ENCODE measurements around the gene PREX1. TPM values are rescaled to one million over a fixed set of nuclear protein-coding genes. Genes with fewer than 3 reads are reported as not detected.

The PREX1 gene
- total RNA-seq, 4 donors from 2014 or later, result 7.5 to 10.9 (median 9.1) TPM

DNA sequence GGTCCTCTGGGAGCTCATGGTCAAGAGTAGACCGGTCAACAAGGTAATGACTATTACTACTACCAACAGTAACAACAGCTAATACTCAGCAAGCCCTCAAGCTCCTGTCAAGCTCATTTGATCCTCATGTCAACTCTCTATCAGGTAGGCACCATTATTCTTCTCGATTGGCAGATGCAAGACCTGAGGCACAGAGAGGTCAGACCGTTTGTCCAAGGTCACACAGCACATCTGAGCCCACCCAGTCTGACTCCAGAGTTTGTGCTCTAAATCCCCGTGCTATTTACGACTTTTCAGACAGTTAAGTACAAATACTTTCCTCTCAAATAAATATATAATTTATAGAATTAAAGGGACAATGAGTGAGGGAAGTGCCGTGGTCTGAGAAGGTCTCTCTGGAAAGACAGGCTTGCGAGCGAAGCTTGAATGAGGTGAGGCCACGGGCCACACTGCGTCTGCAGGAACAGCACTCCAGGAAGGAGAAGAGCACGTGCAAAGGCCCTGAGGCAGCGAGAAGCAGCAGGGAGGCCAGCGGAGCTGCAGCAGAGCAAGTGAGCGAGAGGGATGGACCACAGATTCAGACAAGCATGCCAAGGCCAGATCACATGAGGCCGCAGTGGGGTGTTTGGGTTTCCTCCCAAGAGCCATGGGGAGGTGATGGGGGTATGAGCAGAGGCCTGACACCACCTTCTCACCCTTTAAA, 117.3 kb downstream of the PREX1 start:
- ATAC-seq, result no peak

DNA sequence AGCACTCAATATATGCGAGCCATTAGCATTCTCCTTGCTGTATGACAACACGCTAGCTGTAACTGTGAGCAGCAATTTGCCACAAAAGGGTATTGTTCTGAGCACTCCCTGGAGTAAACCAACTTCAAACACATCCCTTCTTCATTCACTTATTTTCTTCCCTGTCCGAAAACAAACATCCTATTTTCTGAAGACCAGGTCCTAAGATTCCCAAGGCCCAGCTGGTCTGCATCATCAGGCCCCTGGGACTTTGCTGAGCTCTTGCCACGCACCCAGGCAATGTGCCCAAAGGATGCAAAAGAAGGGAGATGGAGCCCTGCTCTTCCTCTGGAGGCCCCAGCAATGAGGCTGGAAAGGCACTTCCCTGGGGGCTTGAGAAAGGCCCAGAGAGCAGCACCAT, 118.1 kb downstream of the PREX1 start:
- Histone ChIP-seq H3K4me3 (no peak overlapping the region), H3K27ac (no peak overlapping the region), H3K27me3 (no peaks in the 10 kb centered on the region), H3K36me3 (no peaks in the 10 kb centered on the region), H3K9me3 (no peaks in the 10 kb centered on the region), H3K4me1 (peaks cover 0 to 20% of the 10 kb centered on the region in 2 donors)
- DNase-seq, result no peak
- in situ Hi-C loops (cut with MboI; ENCODE audit: low sequenced_read_pairs in 4 of 4) (no loop called here), intact Hi-C loops (cut with DNase I; ENCODE audit: low total_unique reads) (no loop called here)
- ATAC-seq, result no peak
- TF ChIP-seq POLR2A (IDR thresholded peaks at IDR 0.05), result no peak
- TF ChIP-seq, protein P1, sequence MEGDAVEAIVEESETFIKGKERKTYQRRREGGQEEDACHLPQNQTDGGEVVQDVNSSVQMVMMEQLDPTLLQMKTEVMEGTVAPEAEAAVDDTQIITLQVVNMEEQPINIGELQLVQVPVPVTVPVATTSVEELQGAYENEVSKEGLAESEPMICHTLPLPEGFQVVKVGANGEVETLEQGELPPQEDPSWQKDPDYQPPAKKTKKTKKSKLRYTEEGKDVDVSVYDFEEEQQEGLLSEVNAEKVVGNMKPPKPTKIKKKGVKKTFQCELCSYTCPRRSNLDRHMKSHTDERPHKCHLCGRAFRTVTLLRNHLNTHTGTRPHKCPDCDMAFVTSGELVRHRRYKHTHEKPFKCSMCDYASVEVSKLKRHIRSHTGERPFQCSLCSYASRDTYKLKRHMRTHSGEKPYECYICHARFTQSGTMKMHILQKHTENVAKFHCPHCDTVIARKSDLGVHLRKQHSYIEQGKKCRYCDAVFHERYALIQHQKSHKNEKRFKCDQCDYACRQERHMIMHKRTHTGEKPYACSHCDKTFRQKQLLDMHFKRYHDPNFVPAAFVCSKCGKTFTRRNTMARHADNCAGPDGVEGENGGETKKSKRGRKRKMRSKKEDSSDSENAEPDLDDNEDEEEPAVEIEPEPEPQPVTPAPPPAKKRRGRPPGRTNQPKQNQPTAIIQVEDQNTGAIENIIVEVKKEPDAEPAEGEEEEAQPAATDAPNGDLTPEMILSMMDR (IDR thresholded peaks at IDR 0.05 in 4 of 5, conservative IDR thresholded peaks at IDR 0.05 in 1 of 5), result no peak

More for the DNA sequence above, 117.3 kb downstream of the PREX1 start:
- H3K4me3 ChIP-seq, result no peak overlapping the region
- in situ Hi-C loops (cut with MboI; ENCODE audit: low sequenced_read_pairs in 4 of 4) (no loop called here), intact Hi-C loops (cut with DNase I; ENCODE audit: low total_unique reads) (no loop called here)
- TF ChIP-seq, protein P1 (IDR thresholded peaks at IDR 0.05 in 4 of 5, conservative IDR thresholded peaks at IDR 0.05 in 1 of 5), result no peak
- no peak for TF ChIP-seq POLR2A (IDR thresholded peaks at IDR 0.05)
- no peak for DNase-seq
- H3K36me3 ChIP-seq, result no peaks in the 10 kb centered on the region
- peaks cover 0 to 17% of the 10 kb centered on the region in 2 donors for H3K4me1 ChIP-seq
- H3K9me3 ChIP-seq, result no peaks in the 10 kb centered on the region
- H3K27me3 ChIP-seq, result no peaks in the 10 kb centered on the region
- H3K27ac ChIP-seq, result no peak overlapping the region

DNA sequence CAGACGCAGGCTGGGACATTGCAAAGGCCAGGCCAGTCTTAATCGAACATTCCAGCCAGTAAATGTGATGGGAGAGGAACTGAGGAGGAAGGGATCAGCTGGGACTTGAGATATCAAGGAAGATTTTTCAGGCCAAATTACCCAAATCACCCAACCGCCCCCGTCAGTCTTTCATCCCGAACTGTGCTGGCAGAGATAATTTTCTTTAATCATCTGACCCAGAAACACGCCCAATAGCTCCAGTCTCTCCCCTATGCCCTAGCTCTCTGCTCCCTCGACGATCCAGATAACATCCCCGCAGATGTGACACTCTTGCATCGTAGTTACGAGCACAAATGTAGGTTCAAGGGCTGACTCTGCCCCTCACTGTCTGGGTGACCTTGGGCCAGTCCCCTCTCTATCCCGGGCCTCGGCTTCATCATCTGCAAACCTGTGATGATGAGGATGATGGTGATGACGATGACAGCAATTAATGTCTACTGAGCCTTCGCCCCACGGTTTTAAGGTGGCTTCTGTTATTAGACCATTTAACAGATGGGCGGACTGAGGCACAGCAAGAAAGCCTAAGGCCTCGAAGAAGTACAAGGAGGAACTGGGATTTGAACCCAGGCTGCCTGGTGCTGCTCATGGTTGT, 118.6 kb downstream of the PREX1 start:
- in situ Hi-C loops (cut with MboI; ENCODE audit: low sequenced_read_pairs in 4 of 4) (no loop called here), intact Hi-C loops (cut with DNase I; ENCODE audit: low total_unique reads) (no loop called here)
- Histone ChIP-seq H3K27ac (no peak overlapping the region), H3K36me3 (no peaks in the 10 kb centered on the region), H3K9me3 (no peaks in the 10 kb centered on the region), H3K4me3 (no peak overlapping the region), H3K4me1 (peaks cover 0 to 21% of the 10 kb centered on the region in 2 donors), H3K27me3 (no peaks in the 10 kb centered on the region)
- DNase-seq (no peak), ATAC-seq (no peak)
- TF ChIP-seq, protein P1 (IDR thresholded peaks at IDR 0.05 in 4 of 5, conservative IDR thresholded peaks at IDR 0.05 in 1 of 5), result no peak
- TF ChIP-seq POLR2A (IDR thresholded peaks at IDR 0.05), result no peak

DNA sequence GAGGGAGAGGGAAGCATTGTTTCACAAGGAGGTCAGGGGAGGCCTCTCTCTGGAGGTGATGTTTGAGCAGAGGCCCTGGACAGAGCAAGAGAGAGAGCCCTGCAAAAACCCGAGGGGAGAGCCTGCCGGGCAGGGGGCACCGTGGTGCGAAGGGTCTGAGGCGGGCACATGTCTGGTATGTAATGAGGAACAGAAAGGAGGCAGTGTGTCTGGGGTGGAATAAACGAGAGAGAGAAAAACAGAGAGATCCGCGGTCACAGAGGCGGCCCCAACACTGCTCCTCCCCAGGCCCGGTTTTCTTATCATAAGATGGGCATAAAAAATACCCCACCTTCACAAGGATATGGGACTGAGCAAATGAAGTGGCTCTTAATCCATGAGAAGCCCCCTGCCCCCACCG, 119.2 kb downstream of the PREX1 start:
- H3K9me3 ChIP-seq, result no peaks in the 10 kb centered on the region
- ATAC-seq (no peak), DNase-seq (no peak)
- H3K27ac ChIP-seq, result no peak overlapping the region
- in situ Hi-C loops (cut with MboI; ENCODE audit: low sequenced_read_pairs in 4 of 4), result no loop called here
- H3K4me3 ChIP-seq, result no peak overlapping the region
- H3K36me3 ChIP-seq, result no peaks in the 10 kb centered on the region
- peaks cover under 1 to 24% of the 10 kb centered on the region in 2 donors for H3K4me1 ChIP-seq
- no peaks in the 10 kb centered on the region for H3K27me3 ChIP-seq
- intact Hi-C loops (cut with DNase I; ENCODE audit: low total_unique reads), result no loop called here
- TF ChIP-seq, protein P1 (IDR thresholded peaks at IDR 0.05 in 4 of 5, conservative IDR thresholded peaks at IDR 0.05 in 1 of 5), result no peak
- no peak for TF ChIP-seq POLR2A (IDR thresholded peaks at IDR 0.05)

All from gastrocnemius medialis (tissue), 4 donors.